C4-2B (cell line): ENCODE data around the gene TYRO3.

Source experiments
- CTCF ChIP-seq: fragments of 450-650 bp; conservative IDR thresholded peaks from 2 replicates; pipeline ENCODE4 v1.5.1; 2017; ENCODE audit warnings: mild to moderate bottlenecking
- ZFX ChIP-seq: fragments of 450-650 bp; IDR thresholded peaks from 2 replicates; pipeline ENCODE4 v1.6.1; 2017

GRCh38 chr15:41554915-41555314 is 4.1 kb upstream of the TYRO3 start:
- TF ChIP-seq CTCF, result no peak
- TF ChIP-seq ZFX, result no peak
